IPS DF 4.7 (cell line): ENCODE data around the gene CDC20B.

Source experiments
- DNase-seq: peaks from one replicate; pipeline ENCODE4 v3.0.0-alpha.2; 2013; ENCODE audit warnings: low spot score; ENCODE audit errors: extremely low read depth

The CDC20B gene, protein sequence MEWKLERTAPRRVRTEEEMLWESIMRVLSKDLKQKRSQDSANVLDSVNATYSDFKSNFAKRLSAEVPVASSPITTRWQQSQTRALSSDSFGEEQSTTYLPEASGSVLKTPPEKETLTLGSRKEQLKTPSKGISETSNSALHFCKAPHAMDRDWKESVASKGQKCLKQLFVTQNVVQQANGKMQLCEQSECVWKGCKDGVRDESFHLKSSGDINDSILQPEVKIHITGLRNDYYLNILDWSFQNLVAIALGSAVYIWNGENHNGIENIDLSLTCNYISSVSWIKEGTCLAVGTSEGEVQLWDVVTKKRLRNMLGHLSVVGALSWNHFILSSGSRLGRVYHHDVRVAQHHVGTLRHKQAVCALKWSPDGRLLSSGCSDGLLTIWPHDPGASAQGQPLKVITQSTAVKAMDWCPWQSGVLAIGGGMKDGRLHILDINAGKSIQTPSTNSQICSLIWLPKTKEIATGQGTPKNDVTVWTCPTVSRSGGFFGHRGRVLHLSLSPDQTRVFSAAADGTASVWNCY

DNA sequence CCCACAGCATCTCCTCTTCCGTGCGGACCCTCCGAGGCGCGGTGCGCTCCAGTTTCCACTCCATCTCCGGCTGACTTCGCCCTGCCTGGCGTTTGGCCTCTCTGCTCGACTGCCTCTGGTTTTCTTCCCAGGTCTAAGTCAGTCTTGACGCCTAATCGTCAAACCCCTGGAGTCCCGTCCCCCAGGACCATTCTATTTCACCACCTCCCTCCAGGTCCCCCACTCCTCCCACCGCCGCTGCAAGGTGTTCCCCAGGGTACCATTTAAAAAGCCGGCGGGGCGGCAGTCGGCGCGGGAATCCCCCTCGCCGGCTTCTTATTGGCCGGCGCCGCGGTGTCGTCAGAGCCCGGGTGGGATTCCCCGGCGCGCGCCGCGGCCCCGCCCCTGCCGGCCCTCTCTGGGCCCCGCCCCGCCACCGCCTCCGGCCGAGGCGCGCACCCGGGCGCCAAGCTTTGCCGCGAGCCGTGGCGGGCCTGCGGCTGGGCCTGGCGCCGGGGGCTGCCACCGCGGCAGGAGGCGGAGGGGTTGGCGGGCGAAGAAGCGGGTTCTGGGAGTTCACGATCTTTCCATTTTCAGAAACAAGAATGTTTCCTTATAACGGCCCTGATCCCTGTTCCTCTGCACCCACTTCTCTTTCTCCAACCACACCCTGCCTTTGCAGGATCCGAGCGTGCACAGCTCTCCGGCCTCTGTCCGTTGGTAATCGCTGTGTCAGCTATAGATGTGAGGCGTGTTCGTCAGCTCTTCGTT, at the start of gene CDC20B:
CDC20B (minus strand) TSS at position 241 of the 750 bp plus-strand sequence; CDS start at position 64, 177 bp downstream.
- DNase-seq, result no peak

DNA sequence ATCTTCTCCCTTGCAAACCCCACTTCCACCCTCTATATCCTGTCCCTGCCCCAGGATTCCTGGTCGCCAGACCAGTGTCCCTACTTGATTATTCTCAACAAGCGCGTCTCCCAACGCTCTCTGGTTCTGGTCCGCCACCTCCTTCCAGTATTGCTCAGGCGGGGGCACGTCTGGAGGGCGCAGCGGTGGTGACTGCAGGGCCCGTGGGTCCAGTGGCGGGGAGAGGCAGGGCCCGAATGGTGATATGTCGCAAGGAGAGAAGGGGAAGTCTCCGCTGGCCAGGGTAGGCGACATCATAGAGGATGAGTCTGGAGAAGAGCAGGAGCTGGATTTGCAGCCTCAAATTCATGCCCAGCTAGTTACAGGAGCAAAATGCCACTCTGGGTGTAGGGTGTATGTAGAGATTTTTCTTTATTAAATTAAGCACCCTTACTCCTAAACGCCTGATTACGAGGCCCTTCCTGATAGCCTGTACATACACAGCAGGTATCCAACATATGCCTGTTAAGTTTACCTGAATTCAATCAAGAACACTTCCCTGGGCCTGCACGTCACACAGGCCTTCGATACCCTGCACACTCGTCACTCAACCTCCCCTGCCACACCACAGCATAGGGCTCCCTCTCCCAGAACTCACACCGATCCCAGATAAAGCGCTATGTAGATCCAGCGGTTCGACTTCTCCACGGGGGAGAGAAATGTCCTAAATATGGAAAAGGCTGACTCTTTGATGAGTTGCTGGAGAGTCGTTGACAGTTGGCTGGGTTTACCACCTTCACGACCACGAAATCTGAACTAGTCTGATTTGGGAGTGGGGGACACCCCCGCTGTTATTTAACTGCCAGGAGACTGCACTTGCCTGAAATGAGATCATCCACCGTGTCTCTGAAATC, 49.4 kb upstream of the CDC20B start:
- no peak for DNase-seq

DNA sequence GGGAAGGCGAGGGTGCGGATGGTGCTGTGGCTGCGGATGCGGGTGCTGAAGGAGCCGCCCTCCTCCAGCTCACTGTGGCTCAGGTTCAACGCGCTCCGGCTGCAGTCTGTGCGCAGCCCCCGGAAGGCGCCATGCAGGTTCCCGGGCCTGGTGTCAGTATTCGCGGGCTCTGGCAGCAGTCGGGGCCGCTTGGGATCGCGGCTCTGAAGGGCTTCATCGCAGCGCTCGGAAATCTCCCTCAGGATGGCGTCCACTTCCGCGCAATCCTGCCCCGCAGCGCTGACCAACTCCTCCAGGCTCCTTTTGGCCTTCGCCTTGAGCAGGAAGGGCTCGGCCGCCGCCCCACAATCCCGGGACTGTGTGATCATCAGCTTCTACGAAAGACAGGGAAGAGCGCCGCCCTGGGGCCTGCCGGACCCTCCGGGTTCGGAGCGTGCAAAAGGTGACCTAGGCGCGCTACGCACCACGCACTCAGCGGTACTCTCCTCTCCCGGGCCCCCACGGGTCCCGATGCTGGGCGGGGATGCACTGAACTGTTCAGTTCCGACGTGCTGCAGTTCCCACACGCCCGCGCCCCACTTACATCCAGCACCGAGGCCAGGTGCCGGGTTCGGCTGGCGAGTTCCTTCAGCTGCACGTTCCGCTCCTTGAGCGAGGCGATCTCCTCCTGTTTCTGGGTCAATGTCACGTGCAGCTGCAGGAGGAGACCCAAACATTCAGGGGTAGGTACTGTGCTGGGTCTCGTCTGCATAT, 47.6 kb upstream of the CDC20B start:
- no peak for DNase-seq

DNA sequence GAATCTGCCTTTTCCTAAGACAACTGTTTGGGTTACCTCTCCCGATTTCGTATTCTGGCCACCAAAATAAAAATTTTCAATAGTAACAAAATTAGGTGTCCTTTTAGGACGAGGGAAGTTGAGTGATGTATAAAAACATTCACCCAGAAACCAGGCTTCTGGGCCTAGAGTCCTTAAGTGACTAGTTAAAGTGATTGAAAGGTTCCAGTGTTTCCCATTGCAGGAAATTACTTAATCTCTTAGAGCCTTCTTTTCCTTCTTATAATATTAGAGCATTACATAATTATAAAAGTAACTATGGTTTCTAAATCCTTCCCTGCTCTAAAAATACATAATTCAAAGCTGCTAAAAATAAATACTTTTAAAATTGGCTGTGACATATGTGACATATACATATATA, 46.8 kb upstream of the CDC20B start:
- DNase-seq, result no peak

DNA sequence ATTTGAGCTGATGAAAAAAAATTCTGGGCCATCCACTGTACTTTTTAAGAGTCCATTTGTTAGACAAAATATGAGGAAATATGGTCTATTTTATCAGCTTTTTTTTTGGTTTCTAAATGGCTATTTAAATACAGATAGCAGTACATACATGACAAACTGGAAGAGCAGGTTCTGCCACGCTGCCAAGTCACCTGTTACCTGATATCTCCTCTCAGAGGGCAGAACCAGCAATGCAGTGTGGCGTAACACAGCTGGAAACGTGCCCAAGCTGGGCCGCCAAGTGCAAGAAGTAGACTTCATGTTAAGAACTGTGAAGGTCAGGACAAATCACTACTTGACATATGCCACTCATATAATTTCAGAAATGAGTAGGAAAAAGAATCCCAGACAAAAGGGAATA, 46.0 kb upstream of the CDC20B start:
- no peak for DNase-seq

DNA sequence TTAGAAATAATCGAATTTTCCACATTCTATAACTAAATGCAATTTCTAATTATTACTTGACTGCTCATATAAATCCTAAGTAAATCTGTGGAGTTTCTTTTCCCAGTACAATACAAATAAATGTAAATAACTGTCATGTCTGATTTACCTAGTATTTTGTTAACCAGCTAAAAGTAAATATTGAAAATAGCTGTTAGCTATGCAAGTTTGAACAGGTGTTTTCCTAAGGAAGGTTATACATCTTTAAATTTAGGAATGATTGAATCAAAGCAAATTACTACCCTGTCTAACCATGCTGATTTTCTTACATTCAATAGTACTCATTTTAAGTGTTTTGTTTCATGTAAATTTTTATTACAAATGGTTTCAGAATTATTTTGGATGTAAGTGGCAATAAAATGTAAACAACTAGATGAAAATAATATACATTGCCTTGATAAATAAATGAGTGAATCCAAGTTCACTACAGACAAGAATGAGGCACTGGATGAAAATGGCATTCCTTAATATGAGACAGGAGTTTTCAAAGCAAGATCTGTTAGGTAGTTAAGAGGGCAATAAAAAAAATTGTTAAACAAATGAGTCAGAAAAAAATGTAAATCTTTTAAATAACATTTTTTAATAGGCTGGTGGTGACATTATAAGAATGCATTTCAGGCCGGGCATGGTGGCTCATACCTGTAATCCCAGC, 38.4 kb upstream of the CDC20B start:
- no peak for DNase-seq

DNA sequence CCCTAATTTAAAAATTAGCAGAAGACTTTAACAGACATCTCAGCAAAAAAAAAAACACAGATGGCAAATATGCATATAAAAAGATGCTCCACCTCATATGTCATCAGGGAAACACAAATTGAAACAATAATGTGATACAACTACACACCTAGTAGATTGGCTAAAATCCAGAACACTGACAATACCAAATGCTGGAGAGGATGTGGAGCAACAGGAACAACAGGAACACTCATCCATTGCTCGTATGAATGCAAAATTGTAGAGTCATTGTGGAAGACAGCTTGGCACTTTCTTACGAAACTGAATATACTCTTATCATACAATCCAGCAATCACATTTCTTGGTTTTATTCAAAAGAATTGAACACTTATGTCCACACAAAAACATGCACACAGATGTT, 32.0 kb upstream of the CDC20B start:
- DNase-seq, result no peak

DNA sequence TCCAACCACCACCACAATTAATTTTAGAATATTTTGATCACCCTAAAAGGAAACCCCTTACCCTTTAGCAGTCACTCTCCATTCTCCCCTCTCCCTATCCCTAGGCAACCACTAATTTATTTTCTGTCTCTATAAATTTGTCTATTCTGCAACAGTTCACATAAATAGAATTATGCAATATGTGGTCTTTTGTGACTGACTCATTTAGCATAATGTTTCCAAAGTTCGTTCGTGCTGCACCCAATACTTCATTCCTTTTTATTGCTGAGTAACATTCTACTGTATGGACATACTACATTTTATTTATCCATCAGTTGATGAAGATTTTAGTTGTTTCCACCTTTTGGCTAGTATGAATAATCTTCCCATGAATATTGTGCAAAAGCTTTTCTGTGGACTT, 18.2 kb upstream of the CDC20B start:
- no peak for DNase-seq

DNA sequence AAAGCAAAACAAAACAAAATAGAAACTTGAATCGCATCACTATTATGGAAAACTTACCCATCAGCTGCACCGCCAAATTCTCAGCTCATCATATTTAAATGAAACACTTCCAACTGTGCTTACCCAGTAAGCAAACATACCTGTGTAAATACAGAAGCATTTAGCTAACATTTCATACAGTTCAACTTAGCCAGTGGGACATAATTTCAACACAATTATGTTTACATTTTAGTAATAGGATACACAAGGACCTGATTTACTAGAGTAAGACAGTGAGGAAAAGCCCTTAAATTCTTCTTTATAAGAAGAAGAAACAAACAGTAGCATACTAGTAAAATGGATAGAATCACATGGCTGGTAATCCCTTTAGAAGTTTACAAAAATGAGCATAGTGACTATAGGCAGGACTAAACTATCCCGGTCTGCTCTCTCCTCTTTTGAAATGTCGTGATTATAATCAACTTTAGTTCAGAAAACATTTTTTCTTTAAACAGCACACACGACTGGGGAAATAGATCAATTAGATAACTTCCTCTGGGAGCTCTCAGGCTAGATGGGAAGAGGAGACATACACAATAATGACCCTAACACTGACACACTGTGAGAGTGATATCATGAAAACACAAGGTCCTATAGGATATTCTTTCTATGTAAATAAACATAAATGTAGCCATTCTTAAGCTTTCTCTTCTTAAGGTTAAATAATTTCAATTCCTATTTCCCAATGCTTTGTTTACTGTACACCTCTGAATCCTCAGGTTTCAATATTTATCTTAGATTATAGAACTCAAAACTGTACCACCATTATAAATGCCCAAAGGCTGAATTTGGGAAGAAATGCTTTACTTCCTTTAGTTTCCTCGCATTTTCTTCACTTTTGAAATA, 15.9 kb upstream of the CDC20B start:
- DNase-seq, result no peak

DNA sequence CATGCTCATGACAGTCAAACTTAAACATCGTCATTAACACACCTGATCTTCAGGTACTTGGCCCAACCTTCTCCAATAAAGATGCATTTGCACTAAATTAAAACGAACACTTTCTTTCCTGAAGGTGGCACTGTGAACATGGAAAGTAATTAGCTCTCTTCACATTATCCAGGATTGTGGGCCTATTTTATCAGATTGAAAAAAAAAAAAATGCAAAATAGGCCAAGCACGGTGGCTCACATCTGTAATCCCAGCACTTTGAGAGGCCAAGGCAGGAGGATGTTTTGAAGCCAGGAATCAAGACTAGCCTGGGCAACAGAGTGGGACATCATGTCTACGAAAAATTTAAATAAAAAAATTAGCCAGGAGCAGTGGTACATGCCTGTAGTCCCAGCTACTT, 14.4 kb upstream of the CDC20B start:
- DNase-seq, result no peak

DNA sequence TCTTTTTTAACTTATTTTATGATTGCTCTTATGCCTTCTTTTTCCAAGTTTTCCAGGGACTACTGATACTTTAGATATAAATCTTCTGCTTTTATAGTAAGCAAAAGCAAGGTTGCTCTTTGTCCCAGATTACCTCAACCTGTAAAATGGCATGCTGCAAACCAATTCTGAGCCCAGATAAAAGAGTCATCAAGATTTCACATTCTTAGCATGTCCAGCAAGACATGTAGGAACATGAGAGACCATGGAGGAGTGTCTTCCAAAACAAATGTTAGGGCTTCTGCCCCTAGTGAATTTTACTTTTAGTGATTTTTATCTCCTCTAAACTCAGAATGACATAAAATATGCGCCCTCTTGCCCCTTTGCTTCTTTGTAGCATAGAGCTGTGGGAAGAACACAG, 7.0 kb upstream of the CDC20B start:
- no peak for DNase-seq

DNA sequence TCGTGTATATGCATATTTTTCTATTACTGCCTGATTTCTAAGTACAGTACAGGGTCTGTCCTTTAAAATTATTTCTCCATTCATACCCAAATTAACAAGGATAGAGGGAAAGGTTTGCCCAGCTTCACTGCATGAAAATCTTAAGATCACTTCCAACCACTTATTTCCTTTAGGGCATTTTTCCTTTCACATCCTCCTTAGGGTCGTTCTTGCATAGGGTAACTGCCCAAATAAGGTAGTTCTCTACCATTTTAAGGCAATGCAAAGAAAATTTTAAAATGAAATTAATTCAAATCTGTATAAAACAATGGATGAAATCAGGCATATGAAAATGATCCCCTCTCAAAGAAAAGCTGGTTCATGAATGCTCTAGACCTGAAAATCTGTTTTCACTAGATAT, 4.1 kb upstream of the CDC20B start:
- DNase-seq, result no peak

DNA sequence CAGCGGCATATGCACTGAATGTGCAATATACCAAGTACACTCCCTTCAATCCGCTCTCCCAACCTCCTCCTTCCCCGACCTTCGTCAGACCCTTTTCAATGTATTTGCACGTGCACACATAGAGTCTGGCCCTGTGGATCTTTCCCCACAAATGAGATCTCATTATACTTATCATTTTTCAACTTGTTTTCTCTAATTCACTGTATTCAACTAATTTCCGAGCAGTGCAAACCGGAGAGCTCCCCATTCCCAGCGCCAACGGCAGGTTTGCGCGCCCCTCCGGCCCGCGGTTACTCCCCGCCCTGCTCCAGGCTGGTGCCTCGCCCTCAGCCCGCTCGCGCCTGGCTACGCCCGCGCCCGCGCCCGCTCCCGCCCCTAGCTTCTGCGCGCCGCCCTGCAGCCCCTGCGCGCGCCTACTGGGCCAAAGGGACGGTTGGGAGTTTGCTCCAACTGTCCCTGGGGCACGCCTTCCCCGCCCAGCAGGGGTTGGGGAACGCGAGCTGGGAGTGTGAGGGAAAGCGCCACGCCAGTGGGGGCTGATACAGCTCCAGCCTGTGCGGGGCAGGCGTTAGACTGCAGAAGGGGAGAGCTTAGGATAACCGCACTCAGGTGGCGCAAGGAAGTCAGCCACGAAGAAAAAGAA, 3.3 kb upstream of the CDC20B start:
- no peak for DNase-seq

DNA sequence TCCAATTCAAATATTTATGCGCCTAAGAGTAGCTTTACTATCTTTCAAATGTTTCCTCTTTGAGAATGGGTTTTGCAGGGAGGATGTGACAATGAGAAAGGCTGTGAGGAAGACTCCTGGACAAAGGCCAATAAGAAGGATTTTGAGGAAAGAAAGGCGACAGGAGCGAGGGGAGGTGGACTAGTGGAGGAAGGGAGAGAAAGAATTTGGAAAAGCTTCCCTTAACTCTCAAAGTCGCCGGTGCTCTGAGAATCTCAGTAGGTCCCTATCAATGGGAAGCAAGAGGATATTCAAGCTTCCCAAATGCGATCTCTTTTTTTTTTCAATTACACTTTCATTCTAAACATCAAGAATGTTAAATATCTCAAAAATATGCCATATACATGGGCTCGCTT, 2.8 kb upstream of the CDC20B start:
- DNase-seq, result no peak

DNA sequence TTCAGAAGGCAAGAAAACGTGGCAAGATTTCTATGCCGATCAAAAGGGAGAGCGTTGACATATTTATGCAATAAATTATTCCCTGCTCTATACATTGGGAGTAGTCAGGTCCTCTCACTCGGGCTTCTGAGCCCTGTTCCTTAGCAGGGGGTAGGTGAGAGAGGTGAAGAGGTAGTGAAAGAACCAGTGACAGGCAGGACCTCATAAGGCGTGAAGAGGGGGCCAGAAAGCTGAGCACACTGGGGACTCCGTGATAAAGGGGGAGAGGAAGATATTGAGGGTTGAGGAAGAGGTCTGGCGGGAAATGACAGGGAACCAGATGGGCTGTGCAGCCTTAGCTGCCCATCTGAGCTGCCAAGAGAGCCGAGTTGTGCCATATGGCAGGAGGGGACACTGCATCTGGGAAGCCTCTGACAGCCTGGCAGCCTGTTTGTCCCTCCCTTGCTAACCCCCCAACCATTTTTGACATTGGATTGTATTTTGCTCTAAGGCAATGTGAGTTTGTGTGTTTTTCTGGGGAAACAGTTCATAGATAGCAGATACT, 782 bp upstream of the CDC20B start:
- no peak for DNase-seq

DNA sequence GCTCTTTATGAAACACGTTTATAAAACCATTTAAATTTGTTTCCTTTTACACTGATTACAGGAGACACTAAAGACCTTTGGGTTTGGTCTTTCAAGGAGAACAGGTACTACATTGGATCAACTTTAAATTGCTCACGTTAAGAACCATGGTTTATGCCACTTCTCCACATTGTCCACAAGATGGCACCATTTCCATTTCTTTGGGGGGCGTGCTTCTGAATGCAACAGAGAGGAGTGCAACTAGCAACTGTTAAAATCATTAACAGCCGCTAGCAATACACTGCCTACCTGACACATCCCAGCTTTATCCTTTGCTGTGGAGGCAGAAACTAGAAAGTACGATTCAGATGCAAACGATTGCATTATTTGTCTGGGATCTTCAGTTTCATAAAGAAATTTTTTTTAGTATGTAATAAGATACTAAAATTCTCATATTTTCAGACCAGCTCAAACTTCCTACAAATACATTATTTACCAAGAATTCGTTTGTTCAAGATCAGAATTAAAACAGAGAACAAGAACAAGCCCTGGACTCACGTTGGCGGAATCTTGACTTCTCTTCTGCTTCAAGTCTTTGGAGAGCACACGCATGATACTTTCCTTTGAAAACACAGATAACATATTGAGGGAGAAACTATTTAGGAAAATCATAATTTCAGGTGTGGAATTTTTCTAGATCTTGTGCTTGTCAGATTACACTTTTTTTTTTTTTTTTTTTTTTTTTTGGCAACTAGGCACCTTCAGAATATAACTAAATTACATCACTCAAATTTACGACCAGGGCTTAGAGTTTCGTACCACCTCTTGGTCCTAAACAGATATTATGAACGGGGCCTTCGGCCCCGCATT, 702 bp downstream of the CDC20B start:
- no peak for DNase-seq

DNA sequence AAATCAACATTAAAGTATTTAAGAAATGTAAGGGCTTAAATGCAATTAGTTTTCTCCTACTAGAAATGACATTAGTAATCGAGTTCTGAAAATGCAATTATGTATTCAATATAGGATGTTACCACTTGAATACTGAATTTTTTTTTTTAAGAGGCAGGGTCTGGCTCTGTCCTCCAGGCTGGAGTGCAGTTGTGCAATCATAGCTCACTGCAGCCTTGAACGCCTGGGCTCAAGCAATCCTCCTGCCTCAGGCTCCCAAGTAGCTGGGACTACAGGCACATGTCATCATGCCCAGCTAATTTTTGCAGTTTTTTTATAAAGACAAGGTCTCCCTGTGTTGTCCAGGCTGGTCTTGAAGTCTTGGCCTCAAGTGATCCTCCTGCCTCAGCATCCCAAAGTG, 1.5 kb downstream of the CDC20B start:
- no peak for DNase-seq

DNA sequence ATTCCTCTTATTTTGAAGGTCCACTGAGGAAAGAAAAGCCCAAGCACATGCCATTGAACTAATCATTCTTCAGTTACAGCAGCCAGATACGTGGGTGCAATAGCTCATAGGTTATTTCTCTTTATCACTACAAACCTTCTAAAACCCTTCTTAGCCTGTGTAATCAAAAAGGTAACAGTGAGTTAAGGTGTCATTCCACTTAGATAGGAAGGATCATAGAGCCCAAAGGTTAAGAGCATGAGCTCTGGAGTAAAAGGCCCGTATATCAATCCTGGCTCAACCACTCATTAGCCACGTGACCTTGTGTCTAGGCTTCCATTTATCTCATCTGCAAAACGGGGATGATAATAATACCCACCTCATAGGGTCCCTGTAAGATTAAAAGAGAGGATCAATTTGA, 10.3 kb downstream of the CDC20B start:
- no peak for DNase-seq
